HEK293T (cell line): Measurements from ENCODE around the gene EXOC6B.

ENCODE experiments used
- CTCF ChIA-PET: fragments of 350-600 bp; formaldehyde crosslinking; extraction: SDS; loops from one replicate; lab custom pipeline; 2021; ENCODE audit warnings: antibody characterized with exemption, inconsistent platforms; lab: Yijun Ruan, JAX
- POLR2A ChIA-PET: fragments of 350-600 bp; formaldehyde crosslinking; extraction: SDS; loops from one replicate; lab custom pipeline; 2020; ENCODE audit warnings: antibody characterized with exemption, inconsistent platforms; lab: Yijun Ruan, JAX
- DNase-seq: peaks from one replicate; pipeline ENCODE4 v3.0.0; 2012; ENCODE audit warnings: mixed read lengths; ENCODE audit errors: extremely low spot score
- ARNT ChIP-seq: fragments of 450-650 bp; IDR thresholded peaks from 2 replicates; pipeline ENCODE4 v1.6.1; 2017; ENCODE audit warnings: mild to moderate bottlenecking
- BHLHE40 ChIP-seq: fragments of 450-650 bp; IDR thresholded peaks from 2 replicates; pipeline ENCODE4 v1.6.1; 2016; ENCODE audit warnings: mild to moderate bottlenecking, moderate library complexity, borderline replicate concordance
- CTBP1 ChIP-seq: fragments of 450-650 bp; IDR thresholded peaks from 2 replicates; pipeline ENCODE4 v1.6.1; 2016; ENCODE audit warnings: borderline replicate concordance
- ELF4 ChIP-seq: fragments of 450-650 bp; IDR thresholded peaks from 2 replicates; pipeline ENCODE4 v1.6.1; 2017; ENCODE audit warnings: antibody characterized with exemption
- FOXA1 ChIP-seq: fragments of 450-650 bp; IDR thresholded peaks from 2 replicates; pipeline ENCODE4 v1.6.1; 2016; ENCODE audit warnings: mild to moderate bottlenecking
- FOXK2 ChIP-seq: fragments of 450-650 bp; IDR thresholded peaks from 2 replicates; pipeline ENCODE4 v1.6.1; 2016; ENCODE audit warnings: mild to moderate bottlenecking
- FOXM1 ChIP-seq: fragments of 450-650 bp; IDR thresholded peaks from 2 replicates; pipeline ENCODE4 v1.6.1; 2017; ENCODE audit warnings: mild to moderate bottlenecking, borderline replicate concordance
- HDGF ChIP-seq: fragments of 450-650 bp; IDR thresholded peaks from 2 replicates; pipeline ENCODE4 v1.6.1; 2017; ENCODE audit warnings: antibody characterized with exemption, borderline replicate concordance
- L3MBTL2 ChIP-seq: fragments of 450-650 bp; conservative IDR thresholded peaks from 2 replicates; pipeline ENCODE4 v1.6.1; 2016; ENCODE audit warnings: mild to moderate bottlenecking
- LEF1 ChIP-seq: fragments of 450-650 bp; IDR thresholded peaks from 2 replicates; pipeline ENCODE4 v1.6.1; 2017; ENCODE audit warnings: mild to moderate bottlenecking, borderline replicate concordance
- NFRKB ChIP-seq: fragments of 450-650 bp; IDR thresholded peaks from 2 replicates; pipeline ENCODE4 v1.6.1; 2016; ENCODE audit warnings: mild to moderate bottlenecking, moderate library complexity
- PKNOX1 ChIP-seq: fragments of 450-650 bp; IDR thresholded peaks from 2 replicates; pipeline ENCODE4 v1.6.1; 2016
- SP1 ChIP-seq: fragments of 450-650 bp; IDR thresholded peaks from 2 replicates; pipeline ENCODE4 v1.6.1; 2017
- SUZ12 ChIP-seq: fragments of 450-650 bp; IDR thresholded peaks from 2 replicates; pipeline ENCODE4 v1.6.1; 2016; ENCODE audit warnings: mild to moderate bottlenecking
- TARDBP ChIP-seq: fragments of 450-650 bp; IDR thresholded peaks from 2 replicates; pipeline ENCODE4 v1.6.1; 2016
- ZNF384 ChIP-seq: fragments of 450-650 bp; IDR thresholded peaks from 2 replicates; pipeline ENCODE4 v1.6.1; 2016

Gene EXOC6B

DNA sequence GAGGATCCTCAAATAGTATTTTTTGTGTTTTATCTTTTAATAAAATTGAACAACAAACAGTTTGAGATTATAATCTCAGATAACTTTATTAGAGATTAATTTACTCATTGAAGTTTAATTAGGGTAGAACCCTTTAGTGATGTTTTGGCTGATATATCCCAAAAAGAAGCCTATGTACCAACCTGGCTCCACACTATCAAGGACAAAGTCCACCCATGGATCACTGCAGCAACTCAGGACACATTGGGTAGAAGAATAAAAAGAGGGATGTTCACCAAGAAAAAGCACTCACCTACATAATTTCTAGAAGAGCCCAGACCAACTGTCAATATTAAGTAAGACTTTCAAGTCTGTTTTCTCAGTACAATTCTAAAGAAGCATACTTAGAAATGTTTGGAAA is 112.9 kb downstream of the EXOC6B start:
- ChIA-PET POLR2A (no interaction called here), CTCF (no interaction called here)
- no peak for TF ChIP-seq L3MBTL2
- no peak for TF ChIP-seq FOXA1
- TF ChIP-seq ZNF384 = no peak
- no peak for TF ChIP-seq SP1
- TF ChIP-seq CTBP1 = no peak
- no peak for TF ChIP-seq FOXK2
- no peak for TF ChIP-seq HDGF
- no peak for TF ChIP-seq FOXM1
- TF ChIP-seq ELF4 = no peak
- no peak for TF ChIP-seq TARDBP
- no peak for TF ChIP-seq SUZ12
- no peak for TF ChIP-seq ARNT
- TF ChIP-seq PKNOX1 = no peak
- no peak for DNase-seq

DNA sequence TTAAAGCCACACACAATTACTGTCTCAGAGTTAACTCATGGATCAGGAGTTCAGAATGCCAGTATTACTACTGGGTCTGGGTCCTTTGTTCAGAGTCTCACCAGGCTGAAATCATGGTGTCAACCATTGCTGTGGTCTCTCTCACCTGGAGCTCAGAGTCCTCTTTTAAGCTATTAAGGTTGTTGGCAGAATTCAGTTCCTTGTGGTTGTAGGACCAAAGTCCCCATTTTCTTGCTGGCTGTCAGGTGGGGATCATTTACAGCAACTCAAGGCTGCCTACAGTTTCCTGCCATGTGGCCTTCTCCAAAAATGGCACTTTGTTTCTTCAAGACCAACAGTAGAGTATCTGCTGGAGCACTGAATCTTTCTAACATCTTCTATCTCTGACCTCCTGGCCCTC is 113.5 kb downstream of the EXOC6B start:
- TF ChIP-seq NFRKB (no peak), HDGF (no peak), PKNOX1 (no peak), ELF4 (no peak), L3MBTL2 (no peak), SP1 (no peak), CTBP1 (no peak), FOXM1 (no peak), ARNT (no peak), TARDBP (no peak), FOXK2 (no peak), FOXA1 (no peak), BHLHE40 (no peak)
- POLR2A ChIA-PET = no interaction called here
- CTCF ChIA-PET = no interaction called here
- DNase-seq = no peak

DNA sequence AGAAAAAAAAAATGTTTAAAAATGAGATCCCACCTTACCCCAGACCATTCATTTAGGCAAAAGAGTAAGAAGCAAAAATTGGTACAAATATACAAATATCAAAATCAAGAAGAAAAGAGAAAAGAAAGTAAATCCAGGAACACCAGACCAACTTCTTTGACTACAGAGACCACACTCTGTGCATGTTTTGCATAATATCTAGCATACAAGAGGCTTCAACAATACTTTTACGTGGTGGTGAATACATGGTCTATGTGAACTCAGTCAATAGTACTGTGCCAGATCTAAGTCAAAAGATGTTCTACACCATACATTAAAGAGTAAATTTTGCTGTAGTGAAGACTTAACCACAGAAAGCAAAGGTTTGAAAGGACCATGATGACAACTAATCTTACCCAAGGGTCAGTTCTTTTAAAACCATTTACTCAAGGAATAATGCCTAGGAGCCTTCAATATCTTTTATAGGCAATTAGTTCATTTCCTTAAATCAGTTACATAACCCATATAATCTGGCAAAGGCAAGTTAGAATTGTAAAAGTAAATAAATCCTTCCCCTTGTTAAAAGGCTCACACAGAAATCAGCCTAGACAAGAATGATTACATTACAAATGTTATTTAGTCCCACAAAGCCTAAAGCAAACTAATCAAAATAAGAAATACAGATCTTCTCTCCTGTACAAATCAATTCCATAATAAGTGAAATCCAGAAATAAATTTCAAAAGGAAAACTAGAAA is 115.2 kb downstream of the EXOC6B start:
- no peak for DNase-seq
- ChIA-PET CTCF (no interaction called here), POLR2A (no interaction called here)
- TF ChIP-seq CTBP1 (no peak), FOXM1 (no peak), FOXA1 (no peak), ELF4 (no peak), ZNF384 (no peak)

GRCh38 chr2:72708236-72708635 is 117.6 kb downstream of the EXOC6B start:
- no peak for DNase-seq
- TF ChIP-seq HDGF = no peak
- TF ChIP-seq ARNT = no peak
- TF ChIP-seq TARDBP = no peak
- TF ChIP-seq ZNF384 = no peak
- TF ChIP-seq FOXA1 = no peak
- TF ChIP-seq LEF1 = no peak
- TF ChIP-seq PKNOX1 = no peak
- TF ChIP-seq BHLHE40 = no peak
- no peak for TF ChIP-seq ELF4
- CTCF ChIA-PET = interaction anchor here (1.1 kb wide), 1 partner anchor 11 kb away, joined by 3 read pairs; no protein-coding TSS in a partner anchor
- POLR2A ChIA-PET = no interaction called here

DNA sequence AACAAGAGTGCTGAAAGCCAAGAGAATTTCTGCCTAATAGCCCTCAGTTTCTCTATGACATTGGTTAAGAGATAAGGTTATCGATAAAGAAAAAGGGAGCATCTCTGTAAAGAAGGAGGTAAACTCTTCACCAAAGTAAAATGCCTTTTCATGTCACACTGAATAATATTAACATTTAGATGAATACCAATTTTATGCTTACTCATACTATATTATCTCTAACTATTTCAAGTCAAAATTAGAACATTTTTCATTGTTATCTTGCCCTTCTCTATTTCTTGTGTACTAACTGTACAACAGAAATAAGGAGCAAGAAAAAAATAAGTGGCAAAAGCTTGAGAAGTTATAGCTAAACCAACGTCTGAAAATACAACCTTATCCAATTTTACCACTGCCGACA is 127.5 kb downstream of the EXOC6B start:
- no peak for DNase-seq
- no peak for TF ChIP-seq HDGF
- TF ChIP-seq SUZ12 = no peak
- TF ChIP-seq SP1 = no peak
- TF ChIP-seq ARNT = no peak
- TF ChIP-seq NFRKB = no peak
- no peak for TF ChIP-seq ZNF384
- no peak for TF ChIP-seq ELF4
- no peak for TF ChIP-seq FOXK2
- TF ChIP-seq PKNOX1 = no peak
- no peak for TF ChIP-seq BHLHE40
- TF ChIP-seq LEF1 = no peak
- TF ChIP-seq L3MBTL2 = no peak
- TF ChIP-seq FOXM1 = no peak
- no peak for TF ChIP-seq TARDBP
- ChIA-PET POLR2A (no interaction called here), CTCF (no interaction called here)

- POLR2A ChIA-PET = no interaction called here
- CTCF ChIA-PET = no interaction called here
- DNase-seq = no peak
- TF ChIP-seq BHLHE40 (no peak), ZNF384 (no peak), CTBP1 (no peak), FOXA1 (no peak), SUZ12 (no peak), L3MBTL2 (no peak), ELF4 (no peak), TARDBP (no peak), ARNT (no peak), FOXK2 (no peak), LEF1 (no peak), PKNOX1 (no peak), NFRKB (no peak), FOXM1 (no peak), SP1 (no peak), HDGF (no peak)
Measured at GRCh38 chr2:72696559-72696958, 129.3 kb downstream of the EXOC6B start.
